Stimulated activated CD4-positive, alpha-beta T cell treated with anti-CD3 and anti-CD28 coated beads, Interleukin-1b, Interleukin-23, amount 100 ng/mL, for 4 hours (primary cell): Measurements from ENCODE around the gene NPB.
"Not testable (repeated sequence)": the region's sequence is repeated elsewhere in the genome, so short reads cannot be mapped to it uniquely, and the experiment has no call there.

Source experiments
- DNase-seq, 2 donors: peaks; one replicate each; pipeline ENCODE4 v3.0.0-alpha.2; 2020; ENCODE audit warnings: low read depth in 2 of 2

The NPB gene

GRCh38 chr17:81911969-81912368 lies 9.9 kb downstream of the NPB start:
- DNase-seq: no peak

DNA sequence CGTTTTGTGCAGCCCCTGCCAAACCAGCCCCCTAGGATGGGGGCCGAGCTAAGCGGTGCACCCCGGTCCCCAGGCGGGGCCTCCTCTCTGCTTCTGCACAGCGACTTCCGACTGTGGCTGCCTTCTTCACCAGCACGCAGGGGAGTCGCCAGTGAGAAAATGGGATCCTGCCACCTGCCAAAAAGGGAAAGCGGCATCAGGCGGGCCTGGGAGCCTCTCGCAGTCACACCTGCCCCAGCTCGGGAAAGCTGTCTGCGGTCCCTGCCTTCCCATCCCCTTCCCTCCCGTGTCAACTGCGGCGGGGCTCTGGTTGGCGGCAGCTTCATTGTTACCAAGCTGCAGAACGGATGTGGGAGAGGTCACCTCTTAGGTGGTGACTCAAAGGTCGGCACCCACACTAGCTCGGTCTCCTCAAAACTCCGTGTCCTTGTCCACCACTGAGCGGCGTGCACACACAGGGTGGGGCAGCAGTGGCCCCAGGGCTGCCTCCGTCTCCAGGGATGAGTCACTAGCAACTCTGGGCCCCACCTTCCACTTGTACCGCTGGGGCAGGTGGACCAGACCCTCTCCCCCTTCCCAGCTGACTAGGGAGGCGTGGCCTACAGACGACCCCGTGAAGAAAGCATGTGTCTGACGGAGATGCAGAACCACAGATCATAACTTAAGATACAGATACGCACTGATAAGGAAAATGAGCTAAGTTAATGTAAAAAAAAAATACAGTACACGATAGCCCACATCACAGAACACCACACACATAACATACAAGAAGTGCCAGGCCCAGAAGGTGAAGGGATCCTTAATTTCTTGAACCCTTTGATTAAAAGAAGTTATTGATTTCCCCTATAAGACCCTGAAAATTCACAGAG lies 10.6 kb downstream of the NPB start:
- no peak for DNase-seq

DNA sequence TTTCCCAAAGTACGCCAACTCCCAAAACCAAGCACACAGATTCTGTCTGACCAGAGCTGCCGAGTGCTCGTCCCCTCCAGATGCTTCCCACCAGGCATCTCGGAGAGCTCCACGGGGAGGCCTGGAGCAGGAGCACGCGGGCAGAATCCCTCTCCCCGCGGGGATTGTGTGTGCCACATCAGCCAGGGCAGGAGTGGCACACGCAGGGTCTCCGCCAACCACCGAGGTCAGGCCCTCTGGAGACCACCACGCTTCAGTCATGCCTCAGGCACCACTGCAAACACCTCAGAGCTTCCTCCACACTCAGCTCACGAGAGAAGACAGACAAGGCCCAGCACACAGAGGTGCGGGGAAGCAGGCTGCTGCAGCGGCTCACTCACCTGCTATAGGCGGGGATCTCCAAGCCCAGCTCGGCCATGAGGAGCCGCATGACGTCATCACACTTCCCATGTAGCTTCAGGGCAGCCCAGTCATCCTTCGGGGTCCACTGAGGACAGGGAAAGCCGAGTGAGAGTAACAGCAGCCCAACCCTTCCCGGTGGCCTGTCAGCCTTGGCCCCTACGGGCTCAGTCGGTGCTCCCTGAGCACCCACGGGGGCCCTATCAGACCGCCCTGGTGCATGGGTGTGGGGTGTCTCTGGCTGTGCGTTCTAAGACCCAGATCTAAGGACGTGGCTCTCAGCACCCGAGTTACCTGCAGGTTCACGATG lies 11.5 kb downstream of the NPB start:
- no peak for DNase-seq

DNA sequence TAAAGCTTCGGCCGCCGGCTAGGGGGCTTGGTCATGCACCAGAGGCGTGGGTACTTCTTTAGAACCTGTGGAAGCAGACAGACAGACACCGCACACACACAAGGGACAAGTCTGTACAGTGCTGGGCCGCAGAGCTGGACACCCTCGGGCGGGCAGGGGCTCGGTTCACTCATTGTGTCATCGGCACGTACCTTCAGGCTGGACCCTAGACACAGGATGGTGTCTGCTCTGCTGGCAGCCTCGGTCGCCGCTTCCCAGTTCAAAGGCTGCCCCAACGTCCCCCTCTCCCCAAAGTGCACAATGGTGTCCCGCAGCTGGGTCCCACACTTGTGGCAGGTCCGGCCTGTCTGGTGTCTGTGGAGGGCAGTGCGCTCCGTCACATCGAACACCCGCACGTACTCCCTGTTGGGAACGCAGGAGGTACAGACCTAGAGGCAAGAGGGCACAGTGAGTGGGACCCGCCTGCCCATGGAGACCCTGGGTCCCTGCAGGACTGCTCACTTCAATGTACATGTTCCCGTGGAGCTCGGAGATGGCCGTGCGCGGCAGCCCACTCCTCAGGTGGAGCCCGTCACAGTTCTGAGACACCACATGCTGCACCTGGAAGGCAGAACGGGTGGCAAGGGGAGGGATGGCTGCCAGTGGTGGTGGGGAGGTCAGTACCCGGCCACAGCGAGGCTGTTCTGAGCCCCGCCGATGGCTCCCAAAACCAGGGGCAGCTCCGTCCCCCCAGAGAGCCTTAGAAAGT lies 12.2 kb downstream of the NPB start:
- no peak for DNase-seq

DNA sequence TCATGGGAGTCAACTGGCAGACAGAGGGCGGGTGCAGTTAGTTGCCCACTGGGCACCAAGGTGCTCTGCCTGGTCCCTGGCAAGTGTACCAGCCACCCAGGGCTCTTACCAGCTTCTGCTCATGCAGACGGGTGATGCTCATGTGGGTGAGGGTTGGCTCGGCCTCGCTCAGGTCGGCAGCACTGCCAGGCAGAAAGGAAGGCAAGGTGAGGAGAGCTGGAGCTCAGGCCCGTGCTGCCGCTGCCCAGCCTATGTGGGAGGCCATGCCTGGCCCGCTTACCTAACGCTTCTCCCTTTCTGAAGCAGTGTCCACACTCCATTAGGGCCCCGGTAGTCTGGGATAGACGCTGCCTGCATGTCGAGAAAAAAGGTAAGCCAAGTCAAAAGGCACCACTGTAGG lies 13.3 kb downstream of the NPB start:
- no peak for DNase-seq

DNA sequence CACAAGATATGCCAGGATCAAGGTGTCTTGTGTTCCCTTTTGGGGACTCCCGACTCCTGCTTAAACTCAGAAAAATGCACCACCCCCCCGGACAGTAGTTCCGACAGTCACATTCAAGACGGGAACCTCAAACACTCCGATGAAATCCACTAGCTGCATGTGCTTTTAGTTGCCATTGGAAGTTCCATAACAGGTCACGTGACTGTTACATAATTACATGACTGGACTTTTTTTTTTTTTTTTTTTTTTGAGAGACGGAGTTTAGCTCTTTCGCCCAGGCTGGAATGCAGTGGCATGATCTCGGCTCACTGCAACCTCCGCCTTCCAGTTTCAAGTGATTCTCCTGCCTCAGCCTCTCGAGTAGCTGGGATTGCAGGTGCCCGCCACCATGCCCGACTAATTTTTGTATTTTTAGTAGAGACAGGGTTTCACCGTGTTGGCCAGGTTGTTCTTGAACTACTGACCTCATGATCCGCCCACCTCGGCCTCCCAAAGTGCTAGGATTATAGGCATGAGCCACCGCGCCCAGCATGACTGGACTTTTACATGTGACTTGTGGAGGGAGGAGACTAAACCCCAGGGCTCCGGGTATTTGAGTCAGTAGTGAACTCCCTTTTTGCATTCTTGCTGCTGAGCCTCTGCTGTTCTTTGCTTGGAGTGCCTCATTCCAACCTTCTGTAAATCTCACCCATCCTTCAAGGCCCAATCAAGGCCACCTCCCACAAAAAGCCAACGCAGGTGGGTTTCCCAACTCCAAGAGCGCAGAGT lies 14.4 kb downstream of the NPB start:
- DNase-seq: no peak

DNA sequence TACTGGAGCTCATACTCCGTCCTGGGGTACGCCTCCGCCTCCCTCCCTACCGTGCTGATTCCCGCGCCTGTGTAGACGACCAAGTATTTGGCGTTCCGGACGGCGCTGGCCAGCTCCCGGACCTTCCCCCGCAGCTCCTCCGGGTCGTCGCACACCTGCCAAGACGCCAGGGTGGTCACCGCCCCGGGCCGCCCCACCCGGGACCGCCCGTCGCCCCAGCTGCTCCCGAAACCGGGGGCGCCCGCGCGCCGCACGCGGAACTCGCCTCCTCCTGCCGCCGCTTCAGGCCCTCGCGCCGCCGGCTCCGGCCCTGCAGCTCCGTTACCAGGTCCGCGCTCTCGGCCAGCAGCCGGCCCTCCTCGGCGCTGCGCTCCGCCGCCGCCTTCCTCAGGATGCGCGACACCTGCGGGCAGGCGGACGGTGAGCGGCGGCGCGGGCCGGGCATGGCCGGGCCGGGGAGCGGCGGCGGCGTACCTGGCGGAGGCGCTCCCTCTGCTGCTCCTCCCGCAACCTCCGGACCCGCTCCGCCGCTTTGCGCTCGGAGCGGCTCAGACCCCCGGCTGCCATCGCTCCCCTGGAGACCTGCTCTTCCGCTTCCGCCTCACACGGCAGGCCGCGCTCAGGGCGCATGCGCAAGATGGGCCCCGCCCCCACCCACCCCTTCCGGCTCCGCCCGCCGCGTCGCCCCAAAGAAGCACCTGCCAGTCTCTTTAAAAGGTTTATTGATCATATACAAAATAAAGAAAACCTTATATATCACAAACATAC lies 15.7 kb downstream of the NPB start, which contains the start of gene SIRT7:
Gene SIRT7, minus strand, starts transcription at position 612 of the 768 bp plus-strand sequence. Its CDS starts 45 bp downstream, at position 567.
- DNase-seq: peak; percentile 75 to 77

DNA sequence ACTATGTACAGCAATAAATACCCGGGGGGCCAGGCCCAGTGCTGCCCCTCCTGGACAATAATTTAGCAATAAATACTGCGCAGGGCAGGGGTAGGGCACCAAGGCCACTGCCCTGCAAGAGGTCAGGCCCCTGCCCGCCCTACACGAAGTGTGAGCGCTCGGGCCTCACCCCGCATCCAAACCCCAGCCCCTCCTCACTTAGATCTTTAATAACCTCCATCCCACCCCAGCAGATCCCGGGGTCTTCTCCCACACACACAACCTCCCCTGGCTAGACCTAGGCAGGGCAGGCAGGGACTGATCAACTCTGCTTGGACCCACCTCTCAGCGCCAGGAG lies 16.3 kb downstream of the NPB start:
- not testable (repeated sequence) for DNase-seq

DNA sequence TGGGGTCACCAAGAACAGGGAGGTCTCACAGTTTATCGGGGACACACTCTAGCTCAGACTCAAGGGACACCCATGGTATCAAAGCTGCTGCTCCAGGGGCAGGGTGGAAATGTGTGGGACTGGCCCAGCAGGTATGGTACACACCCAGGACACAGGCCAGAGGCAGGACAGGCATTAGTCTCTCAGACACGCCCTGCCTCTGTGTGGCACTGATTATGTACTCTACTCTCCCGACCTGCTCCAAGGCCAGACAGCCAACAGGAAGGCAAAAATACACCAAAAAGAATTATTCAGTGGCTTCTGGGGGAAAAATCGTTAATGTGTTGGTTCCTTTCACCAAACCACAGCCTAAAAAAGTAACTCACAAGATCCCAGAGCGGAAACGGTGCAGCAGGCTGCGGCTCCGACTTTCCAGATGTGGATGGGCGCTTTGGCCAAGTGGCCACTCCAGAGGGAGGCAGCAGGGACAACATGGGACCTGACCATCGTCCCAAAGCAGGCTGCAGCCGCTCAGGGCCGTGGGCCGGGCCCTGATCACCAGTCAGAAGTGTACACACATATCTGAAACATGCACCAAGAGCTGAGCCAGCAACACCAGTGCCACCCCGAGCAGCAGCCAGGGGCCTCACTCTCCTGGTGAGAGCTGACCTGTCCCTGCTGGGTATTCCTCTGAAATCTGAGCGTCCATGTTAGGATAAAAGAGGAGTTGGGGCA lies 17.0 kb downstream of the NPB start:
- no peak for DNase-seq

DNA sequence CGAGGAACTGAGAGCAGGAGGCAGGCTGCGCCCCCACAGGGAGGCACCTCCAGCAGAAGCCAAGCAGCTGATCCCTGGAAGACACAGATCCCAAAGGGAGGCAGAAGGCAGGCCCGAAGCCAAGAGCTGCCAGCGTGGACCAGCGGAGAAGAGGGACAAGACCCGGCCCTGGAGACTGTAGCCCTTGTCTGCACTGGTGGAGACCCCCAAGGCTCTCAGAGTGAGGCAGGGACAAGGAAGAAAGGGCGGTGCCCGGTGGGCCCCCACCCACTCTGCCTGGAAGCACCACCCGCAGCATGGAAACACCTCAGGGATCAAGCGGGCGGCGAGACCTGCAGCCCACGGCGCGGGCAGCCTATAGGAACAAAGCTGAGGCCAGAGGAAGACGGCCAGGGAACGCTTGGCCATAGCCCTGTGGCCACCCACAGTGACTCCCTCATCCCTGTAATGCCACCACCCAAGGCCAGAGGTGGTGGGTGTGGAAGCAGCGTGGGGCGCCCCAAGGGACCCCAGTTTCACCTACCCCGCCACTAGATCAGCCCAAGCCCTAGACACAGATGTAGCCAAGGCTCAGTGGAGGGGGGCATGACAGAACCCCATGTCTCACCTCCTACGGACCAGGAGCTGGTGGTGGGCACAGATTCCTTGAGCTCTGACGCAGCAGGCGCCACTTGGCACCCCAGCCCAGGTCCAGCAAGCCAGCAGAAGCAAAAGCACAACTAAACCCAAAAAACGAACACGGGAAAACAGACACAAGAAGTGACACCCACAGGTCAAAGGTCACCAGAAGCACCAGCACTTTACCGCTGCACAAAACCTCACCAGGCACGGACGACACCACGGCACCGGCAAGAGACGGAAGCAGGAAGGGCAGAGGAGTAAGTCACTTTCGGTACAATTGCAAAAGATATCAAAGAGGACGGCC lies 18.8 kb downstream of the NPB start:
- DNase-seq: no peak

DNA sequence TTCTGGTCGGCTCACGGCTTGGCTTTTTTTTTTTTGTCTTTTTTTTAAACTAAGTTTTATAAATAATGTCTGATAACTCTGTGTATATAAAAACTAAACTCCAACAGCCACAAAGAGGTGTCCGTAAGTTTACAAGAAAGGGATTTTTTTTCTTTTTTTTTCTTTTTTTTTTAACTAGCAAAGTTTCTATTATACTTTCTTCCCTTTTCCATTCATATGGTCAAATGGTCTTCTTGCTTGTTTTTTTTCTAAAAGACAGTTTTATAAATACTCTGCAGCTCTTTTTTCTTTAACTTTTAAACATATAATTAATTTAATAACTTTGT lies 19.5 kb downstream of the NPB start:
- no peak for DNase-seq

GRCh38 chr17:81921996-81922565 lies 20.0 kb downstream of the NPB start:
- no peak for DNase-seq

- no peak for DNase-seq
Observed at GRCh38 chr17:81922566-81923301, 20.7 kb downstream of the NPB start.

DNA sequence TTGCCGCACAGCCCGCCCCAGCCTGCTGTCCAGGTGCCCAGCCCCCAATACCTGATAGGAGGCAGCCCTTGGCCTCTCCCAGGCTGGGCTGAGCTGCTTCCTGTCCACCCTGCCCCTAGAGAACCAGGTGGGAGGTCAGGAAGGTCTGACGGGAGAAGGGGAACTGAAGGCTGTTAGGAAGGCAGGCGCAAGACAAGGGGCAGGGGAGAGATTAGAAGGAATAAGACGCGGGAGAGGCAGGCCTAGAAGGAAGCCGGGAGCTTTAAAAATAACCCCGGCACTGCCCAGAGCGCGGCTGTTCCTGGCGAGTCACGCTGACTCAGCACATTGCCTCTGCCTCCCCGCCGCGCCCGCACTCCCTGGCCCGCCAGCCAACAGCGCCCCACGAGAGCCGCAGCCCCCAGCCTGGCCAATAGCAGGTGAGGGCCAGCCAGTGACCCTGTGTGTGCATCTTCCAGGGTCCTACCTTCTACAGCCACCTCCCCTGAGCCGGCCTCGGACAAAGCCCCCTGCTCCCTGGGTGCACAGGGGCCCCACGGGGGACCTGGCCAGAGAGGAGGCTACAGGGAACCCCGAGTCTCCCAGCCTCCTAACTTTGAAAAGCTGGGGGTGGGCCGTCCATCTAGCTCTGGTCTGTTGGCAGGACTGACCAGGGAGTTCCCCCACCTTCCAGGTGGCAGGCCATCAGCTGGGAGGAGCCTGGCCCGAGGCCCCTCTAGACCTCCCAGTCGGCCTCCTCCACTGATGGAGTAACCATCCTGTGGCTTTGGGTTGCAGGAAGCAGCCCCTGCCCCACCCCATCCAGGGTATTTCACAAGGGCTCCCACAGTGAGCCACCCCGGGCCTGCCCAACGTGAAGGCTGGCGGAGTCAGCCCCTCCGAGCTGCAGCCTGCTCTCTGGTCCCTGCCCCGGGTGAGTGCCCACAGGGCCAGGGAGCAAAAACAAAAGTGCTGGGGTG lies 21.5 kb downstream of the NPB start:
- no peak for DNase-seq

DNA sequence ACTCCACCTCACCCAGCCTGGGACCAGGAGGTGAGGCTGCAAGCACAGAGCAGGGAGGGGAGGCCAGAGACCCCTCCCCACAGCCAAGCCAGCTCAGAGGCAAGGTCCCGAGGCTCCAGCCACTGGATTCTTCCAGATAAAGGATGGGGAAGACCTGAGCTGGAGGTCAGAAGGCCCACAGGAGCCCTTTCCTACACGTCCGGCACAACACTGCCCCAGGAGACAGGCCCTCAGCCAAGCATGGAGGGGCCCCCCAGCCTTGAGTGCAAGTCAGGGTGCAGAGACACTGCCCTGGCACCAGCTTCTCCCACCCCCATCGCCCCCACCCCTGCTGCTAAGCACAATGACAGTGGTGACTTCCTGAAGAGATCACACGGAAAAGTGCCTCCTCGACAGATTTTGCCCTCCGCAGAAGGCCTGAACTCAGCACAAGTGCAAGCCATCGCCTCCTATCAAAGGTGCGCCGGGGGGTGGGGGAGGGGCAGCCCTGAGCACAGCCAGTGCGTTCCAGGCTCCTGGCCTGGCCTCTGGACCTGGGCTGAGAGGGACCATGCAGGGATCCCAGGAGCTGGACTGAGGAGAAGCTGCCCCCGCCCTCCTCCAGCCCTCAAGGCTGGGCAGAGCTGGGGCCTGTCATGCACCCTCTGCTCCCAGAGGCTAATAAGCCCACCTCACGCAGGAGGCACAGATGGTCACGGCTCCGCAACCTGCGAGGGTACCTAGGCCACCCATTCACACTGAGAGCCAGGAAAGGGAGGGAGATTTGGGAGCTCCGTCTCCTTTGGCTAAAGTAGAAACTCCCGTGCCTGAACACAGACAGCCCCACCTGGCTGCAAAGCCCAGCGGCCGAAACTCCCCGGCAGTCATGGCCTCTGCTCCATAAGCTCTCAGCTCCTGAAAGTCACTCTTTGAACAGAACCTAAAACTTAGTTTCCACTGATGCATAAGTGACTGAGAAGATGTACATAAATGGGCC lies 22.8 kb downstream of the NPB start:
- no peak for DNase-seq
